Panc1 (cell line): Measurements from ENCODE around the gene TP63. TPM values are rescaled to one million over a fixed set of nuclear protein-coding genes. Genes with fewer than 3 reads are reported as not detected.
"Not testable (repeated sequence)": the region's sequence is repeated elsewhere in the genome, so short reads cannot be mapped to it uniquely, and the experiment has no call there.

Experiments used
- ATAC-seq: fragments of 200-7000 bp; cut with Tn5 transposase; 2 replicates; pipeline ENCODE4 v1.9.1; 2020; ENCODE audit warnings: mild to moderate bottlenecking, moderate library complexity
- BruUV-seq: library from RNA; stranded (reverse); fragments of 400-500 nt; replicated peaks from 2 replicates; lab custom pipeline; 2021; lab: Mats Ljungman, UMichigan
- CTCF ChIA-PET: fragments of 300-600 bp; sonication (Branson Sonifier 250); formaldehyde crosslinking; loops from one replicate; lab custom pipeline; 2022; ENCODE audit warnings: antibody characterized with exemption; lab: Charles Lee
- POLR2A ChIA-PET: fragments of 300-600 bp; sonication (Branson Sonifier 250); formaldehyde crosslinking; loops from one replicate; lab custom pipeline; 2022; ENCODE audit warnings: antibody characterized with exemption; lab: Charles Lee
- DNase-seq: peaks from one replicate; pipeline ENCODE4 v3.0.0-alpha.2; 2010; ENCODE audit warnings: low read depth, low spot score
- H3K27ac ChIP-seq: 2 replicates; pipeline ENCODE4 v1.5.1; 2011; ENCODE audit warnings: mild to moderate bottlenecking, low read length, inconsistent platforms
- H3K27me3 ChIP-seq: fragments of 200-500 bp; sonication (Bioruptor generic); 2 replicates; pipeline ENCODE4 v1.6.0; 2014; ENCODE audit warnings: low read length, inconsistent platforms; ENCODE audit not compliant: control insufficient read depth, insufficient read depth
- H3K36me3 ChIP-seq: fragments of 200-500 bp; sonication (Bioruptor generic); 2 replicates; pipeline ENCODE4 v1.5.1; 2014; ENCODE audit warnings: inconsistent platforms, mild to moderate bottlenecking, low read length, moderate library complexity; ENCODE audit not compliant: control insufficient read depth, insufficient read depth
- H3K4me1 ChIP-seq: 2 replicates; pipeline ENCODE4 v1.5.1; 2011; ENCODE audit warnings: inconsistent platforms, mild to moderate bottlenecking, low read length, moderate library complexity; ENCODE audit not compliant: control insufficient read depth, insufficient read depth
- H3K4me3 ChIP-seq, 2 experiments: 2 replicates each; pipeline ENCODE4 v1.5.1; 2011 to 2012; ENCODE audit warnings: low read depth in 2 of 2, low read length in 2 of 2, mild to moderate bottlenecking in 2 of 2, inconsistent platforms in 1 of 2, moderate library complexity in 1 of 2
- H3K9me3 ChIP-seq: fragments of 200-500 bp; sonication (Bioruptor generic); 2 replicates; pipeline ENCODE4 v1.5.1; 2014; ENCODE audit warnings: low read depth, mild to moderate bottlenecking, inconsistent platforms, low read length, moderate library complexity; ENCODE audit not compliant: control insufficient read depth, insufficient read depth
- CTCF ChIP-seq: fragments of 450-650 bp; IDR thresholded peaks from 2 replicates; pipeline ENCODE4 v1.5.1; 2017; ENCODE audit warnings: mild to moderate bottlenecking
- POLR2AphosphoS5 ChIP-seq: IDR thresholded peaks from 2 replicates; pipeline ENCODE4 v1.6.1; 2012; ENCODE audit warnings: mild to moderate bottlenecking, low read depth, low read length, moderate library complexity
- REST ChIP-seq, 2 experiments: IDR thresholded peaks; 2 replicates each; pipeline ENCODE4 v1.6.1; 2011 to 2012; ENCODE audit warnings: low read depth in 2 of 2, control low read depth in 1 of 2, low read length in 1 of 2, mild to moderate bottlenecking in 1 of 2, moderate library complexity in 1 of 2; ENCODE audit not compliant: insufficient read depth in 1 of 2
- SIN3A ChIP-seq: IDR thresholded peaks from 2 replicates; pipeline ENCODE4 v1.6.1; 2012; ENCODE audit warnings: low read depth, mild to moderate bottlenecking, low read length, moderate library complexity, borderline replicate concordance; ENCODE audit not compliant: insufficient read depth
- TCF7L2 ChIP-seq: IDR thresholded peaks from 2 replicates; pipeline ENCODE4 v1.6.1; 2011; ENCODE audit warnings: mild to moderate bottlenecking, low read depth, low read length, inconsistent platforms
- in situ Hi-C: cut with HindIII; loops from 2 replicates; pipeline ENCODE4 v1.10.0; 2016; ENCODE audit warnings: low sequenced_read_pairs, low pct_unique_long_range_greater_than_20kb
- intact Hi-C: fragments of 100-400 bp; cut with micrococcal nuclease; formaldehyde crosslinking; loops from one replicate; pipeline ENCODE4 v1.10.0; 2022; ENCODE audit not compliant: unreplicated experiment
- total RNA-seq: library from RNA; stranded (reverse); gene quantifications from one replicate; pipeline ENCODE4 v1.2.1, GENCODE V29; 2021; ENCODE audit not compliant: unreplicated experiment

TP63 gene
- total RNA-seq, 1 experiment from 2014 or later, result 0.51 TPM

DNA sequence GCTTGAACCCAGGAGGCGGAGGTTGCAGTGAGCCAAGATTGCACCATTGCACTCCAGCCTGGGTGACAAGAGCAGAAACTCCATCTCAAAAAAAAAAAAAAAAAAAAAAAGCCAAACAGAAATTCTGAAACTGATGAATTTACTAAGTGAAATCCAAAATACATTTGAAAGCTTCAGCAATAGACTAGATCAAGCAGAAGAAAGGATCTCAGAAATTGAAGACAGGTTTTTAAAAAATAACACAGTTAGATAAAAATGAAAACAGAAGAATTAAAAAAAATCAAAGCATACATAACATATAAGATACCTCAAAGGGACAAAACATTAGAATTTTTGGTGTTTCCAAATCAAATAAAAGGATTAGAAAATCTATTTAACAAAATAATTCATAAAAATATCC is 114.4 kb downstream of the TP63 start:
- no peaks in the 10 kb centered on the region for H3K36me3 ChIP-seq
- DNase-seq (no peak), ATAC-seq (no peak)
- no peak overlapping the region for H3K4me3 ChIP-seq
- POLR2A ChIA-PET, result no interaction called here
- intact Hi-C loops, result no loop called here
- in situ Hi-C loops, result no loop called here
- BruUV-seq, result no TSS peak
- TF ChIP-seq SIN3A (no peak), POLR2AphosphoS5 (no peak), CTCF (no peak), TCF7L2 (no peak), REST (IDR thresholded peaks at IDR 0.05; ENCODE audit: insufficient read depth in 1 of 2, low read depth in 2 of 2, low read length in 1 of 2) (no peak)
- no peaks in the 10 kb centered on the region for H3K4me1 ChIP-seq
- CTCF ChIA-PET, result no interaction called here
- no peaks in the 10 kb centered on the region for H3K27me3 ChIP-seq
- H3K9me3 ChIP-seq, result peaks cover 10% of the 10 kb centered on the region; the same call in 1 of the 2 replicates
- H3K27ac ChIP-seq, result no peak overlapping the region

GRCh38 chr3:189748046-189748445 is 116.9 kb downstream of the TP63 start:
- no peak for DNase-seq
- BruUV-seq, result no TSS peak
- Histone ChIP-seq H3K27me3 (no peaks in the 10 kb centered on the region), H3K27ac (no peak overlapping the region), H3K4me3 (no peak overlapping the region), H3K9me3 (peaks cover 10% of the 10 kb centered on the region; the same call in 1 of the 2 replicates), H3K4me1 (no peaks in the 10 kb centered on the region), H3K36me3 (no peaks in the 10 kb centered on the region)
- in situ Hi-C loops, result no loop called here
- TF ChIP-seq REST (IDR thresholded peaks at IDR 0.05; ENCODE audit: insufficient read depth in 1 of 2, low read depth in 2 of 2, low read length in 1 of 2) (no peak), SIN3A (no peak)
- ChIA-PET CTCF (no interaction called here), POLR2A (no interaction called here)
- no peak for ATAC-seq
- intact Hi-C loops, result no loop called here

DNA sequence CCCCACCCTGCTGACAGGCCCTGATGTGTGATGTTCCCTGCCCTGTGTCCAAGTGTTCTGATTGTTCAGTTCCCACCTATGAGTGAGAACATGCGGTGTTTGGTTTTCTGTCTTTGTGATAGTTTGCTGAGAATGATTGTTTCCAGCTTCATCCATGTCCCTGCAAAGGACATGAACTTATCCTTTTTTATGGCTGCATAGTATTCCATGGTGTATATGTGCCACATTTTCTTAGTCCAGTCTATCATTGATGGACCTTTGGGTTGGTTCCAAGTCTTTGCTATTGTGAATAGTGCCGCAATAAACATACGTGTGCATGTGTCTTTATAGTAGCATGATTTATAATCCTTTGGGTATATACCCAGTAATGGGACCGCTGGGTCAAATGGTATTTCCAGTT is 119.8 kb downstream of the TP63 start:
- H3K4me3 ChIP-seq, ATAC-seq, DNase-seq, H3K4me1 ChIP-seq, CTCF ChIA-PET, intact Hi-C loops, H3K9me3 ChIP-seq, POLR2A ChIA-PET, H3K27me3 ChIP-seq, in situ Hi-C loops, H3K27ac ChIP-seq, H3K36me3 ChIP-seq, BruUV-seq: not testable (repeated sequence)
